GM18526 (cell line): ENCODE data around the gene UBE2H.

Experiments
- POLR2A ChIP-seq: IDR thresholded peaks from 3 replicates; pipeline ENCODE4 v1.6.1; 2011; ENCODE audit not compliant: insufficient read length; ENCODE audit errors: extremely low read depth

UBE2H gene

DNA sequence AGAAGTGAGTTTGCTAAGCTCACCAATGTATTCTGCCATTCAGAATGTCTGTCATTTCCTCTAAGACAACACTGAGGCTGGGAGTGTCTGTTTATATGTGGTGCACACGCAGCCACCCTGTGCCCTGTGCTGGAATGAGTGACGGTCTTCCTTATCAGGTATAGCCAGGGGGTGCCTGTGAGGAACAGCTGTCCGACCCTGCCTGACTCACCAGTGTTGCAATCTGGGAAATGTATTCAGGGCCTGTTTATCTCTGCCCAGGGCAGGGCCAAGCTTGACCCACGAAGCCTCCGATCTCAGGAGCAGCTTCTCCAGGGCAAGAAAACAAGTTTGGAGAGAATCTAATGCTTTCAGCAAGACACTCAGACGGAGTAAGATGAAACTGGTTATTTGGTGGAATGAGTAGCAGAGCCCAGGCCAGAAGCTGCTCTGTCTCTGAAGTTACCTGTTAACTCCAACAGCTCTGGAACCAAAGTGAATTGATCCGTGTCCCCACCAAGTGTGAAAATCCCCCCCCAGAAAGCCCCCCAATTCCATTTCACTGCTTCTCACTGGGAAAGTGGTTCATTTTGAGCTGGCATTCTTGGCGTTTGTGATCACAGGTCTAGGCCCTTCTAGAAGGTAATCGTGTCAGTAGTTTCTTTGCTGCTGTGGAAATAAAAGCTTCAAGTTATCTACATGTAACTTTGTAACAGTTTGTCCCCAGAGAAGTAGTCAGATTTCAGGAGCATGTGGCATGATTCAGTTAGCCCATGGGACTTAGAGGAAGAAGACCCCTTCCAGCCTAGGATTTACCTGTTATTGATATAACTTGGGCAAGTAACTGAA, 6.1 kb upstream of the UBE2H start:
- TF ChIP-seq POLR2A: no peak

DNA sequence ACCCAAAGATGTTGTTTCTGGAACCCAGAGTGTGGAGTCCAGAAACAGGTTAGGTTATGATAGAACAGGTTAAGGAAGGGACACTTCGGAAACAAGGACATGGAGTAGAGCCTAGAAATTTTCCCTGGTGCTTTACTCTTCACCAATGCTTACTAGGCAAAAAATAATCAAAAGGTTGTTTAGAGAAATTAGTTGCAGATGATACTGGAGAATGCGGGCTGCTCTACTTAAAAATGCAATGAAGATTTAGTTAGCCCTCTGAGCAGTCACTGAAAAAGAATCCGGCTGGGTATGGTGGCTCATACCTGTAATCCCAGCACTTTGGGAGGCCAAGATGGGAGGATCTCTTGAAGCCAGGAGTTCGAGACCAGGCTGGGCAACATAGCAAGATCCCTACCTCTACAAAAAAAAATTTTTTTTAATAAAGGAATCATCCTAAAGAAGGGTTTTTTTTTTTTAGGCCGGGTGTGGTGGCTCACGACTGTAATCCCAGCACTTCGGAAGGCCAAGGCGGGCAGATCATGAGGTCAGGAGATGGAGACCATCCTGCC, 3.3 kb upstream of the UBE2H start:
- no peak for TF ChIP-seq POLR2A

DNA sequence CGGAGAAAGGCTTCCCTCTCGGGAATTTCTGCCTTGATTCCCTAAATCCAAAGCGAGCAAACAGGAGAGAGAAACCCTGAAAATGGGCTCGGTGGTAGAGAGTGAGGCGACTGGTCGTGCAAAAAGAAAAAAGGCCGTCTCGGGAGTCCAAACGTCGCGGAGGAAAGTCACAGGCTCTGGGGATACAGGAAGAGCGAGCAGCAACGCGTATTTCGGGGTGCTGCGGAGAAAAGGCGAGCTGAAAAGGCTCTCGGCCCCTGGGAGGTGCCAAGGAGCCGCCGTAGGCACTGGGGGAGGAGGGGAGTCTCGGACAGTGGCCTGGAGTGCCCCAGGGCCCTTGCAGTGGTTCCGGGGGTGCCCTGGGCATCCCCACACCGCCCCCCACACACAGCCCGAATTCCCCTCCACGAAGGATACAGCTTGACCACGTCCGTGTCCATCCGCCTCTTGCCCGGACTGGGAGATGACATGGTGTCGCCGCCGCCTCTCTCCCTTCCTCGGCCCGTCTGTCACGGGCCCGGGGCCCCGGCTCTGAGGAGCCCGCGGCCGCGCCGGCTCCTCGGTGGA, 591 bp downstream of the UBE2H start:
- TF ChIP-seq POLR2A: no peak

DNA sequence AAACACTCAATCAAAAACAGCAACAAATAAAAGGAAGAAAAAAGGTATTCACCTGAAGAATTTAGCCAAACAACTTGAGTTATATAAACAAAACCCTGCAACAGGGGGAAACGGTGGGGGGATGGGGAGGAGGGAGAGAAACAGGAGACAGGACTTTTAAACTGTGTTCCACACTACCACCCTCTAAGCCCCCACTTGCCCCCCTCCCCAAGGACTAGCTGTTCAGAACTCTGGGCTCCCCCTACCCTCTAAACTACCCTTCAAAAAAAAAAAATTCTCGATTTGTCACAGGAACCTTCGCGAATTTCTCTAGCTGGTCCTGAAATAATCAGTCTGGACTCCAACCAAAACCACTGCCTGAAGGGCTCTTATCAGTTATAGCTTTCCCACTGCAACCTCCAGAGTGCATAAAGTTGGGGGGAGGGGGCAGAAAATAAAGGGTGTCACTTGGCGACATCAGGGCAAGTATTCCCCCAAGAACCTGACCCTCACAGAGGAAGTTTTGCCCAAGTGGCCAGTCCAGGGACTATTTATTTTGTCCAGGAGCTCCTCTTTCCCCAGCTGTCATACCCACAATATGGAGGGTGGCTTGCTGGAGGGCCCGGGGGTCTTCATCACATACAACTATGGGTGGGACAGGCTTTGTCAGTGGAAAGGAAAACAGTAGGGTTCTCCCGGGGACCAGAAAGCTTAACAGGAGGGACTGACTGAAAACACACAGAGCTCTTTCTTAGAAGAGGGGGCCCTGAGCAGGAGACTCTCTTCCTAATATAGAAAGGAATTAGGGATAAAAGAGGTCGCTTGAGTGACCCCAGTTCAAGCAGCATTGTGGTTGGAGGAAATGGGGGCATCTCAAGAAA, 1.3 kb downstream of the UBE2H start:
- TF ChIP-seq POLR2A: no peak

DNA sequence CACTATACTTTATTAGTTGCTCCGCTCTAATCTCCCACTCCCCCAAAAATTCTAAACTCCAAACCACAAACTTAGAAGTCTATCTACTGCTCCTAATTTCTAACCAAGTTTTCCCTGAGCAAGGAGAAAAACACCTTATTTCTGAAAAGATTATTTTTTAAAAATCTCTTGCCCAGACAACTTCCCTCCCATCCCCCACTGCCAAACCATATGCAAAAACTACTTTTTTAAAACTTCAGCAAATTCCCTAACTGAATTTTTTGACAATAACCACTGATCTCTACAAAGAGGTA, 1.9 kb downstream of the UBE2H start:
- no peak for TF ChIP-seq POLR2A

GRCh38 chr7:129950191-129950932, 2.4 kb downstream of the UBE2H start:
- peak; percentile 16 for TF ChIP-seq POLR2A

- TF ChIP-seq POLR2A: no peak
These were observed 3.2 kb downstream of the UBE2H start for GRCh38 chr7:129949292-129950133.

DNA sequence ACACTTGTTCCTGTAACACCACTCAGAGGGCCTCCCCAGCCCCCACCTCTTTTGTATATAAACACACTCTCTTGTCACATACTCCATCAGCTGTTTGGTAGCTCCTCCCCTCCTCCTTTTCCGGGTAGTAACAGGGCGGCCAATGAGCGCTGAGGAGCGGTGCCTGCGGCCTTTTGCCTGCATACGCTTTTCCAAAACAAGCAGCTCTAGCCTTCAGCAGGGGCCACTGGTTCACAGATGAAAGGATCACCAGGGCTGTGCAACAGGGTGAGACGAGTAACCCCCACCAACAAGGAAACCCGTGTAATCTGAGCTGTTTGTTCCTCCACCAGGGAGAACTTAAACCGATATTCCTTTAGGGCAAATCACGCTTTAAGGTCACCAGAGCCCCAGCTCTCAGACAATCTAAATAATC, 3.9 kb downstream of the UBE2H start:
- peak; percentile 11 for TF ChIP-seq POLR2A

DNA sequence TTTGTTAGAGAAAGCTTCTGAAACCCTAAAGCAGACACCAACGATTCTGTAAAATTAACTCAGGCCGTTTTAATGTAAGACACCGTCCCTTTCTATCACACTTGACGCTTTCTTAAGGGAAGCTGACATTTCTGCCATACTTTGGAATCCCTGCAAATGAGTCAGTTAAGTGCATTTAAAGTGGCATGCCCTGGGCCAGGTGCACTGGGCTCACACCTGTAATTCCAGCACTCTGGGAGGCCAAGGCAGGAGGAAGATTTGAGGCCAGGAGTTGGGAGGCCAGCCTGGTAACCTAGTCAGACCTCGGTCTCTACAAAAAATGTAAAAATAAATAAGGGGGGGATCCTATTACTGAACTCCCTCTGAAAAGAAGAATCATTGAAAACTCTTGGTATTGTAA, 4.4 kb downstream of the UBE2H start:
- TF ChIP-seq POLR2A: no peak

- no peak for TF ChIP-seq POLR2A
These were observed 5.1 kb downstream of the UBE2H start for GRCh38 chr7:129947701-129948100.

DNA sequence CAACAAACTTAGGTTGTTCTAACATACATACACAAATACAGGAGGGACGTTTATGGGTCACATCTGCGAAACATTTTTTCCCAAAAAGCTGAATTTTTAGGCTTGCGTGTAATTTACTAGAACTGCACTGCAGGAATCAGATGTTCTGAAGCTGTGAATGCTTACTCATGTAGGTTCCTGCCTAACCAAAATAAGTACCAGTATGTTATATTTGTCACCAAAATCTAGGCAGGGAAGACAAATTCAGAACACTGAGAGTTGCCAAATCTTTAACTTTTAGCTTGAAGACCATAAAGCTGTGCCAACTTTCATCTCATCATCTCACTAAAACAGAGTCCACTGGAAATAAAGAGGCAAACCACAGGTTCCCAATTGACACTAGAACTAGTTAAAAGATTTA, 5.7 kb downstream of the UBE2H start:
- TF ChIP-seq POLR2A: no peak

GRCh38 chr7:129946282-129946681, 6.5 kb downstream of the UBE2H start:
- TF ChIP-seq POLR2A: no peak

DNA sequence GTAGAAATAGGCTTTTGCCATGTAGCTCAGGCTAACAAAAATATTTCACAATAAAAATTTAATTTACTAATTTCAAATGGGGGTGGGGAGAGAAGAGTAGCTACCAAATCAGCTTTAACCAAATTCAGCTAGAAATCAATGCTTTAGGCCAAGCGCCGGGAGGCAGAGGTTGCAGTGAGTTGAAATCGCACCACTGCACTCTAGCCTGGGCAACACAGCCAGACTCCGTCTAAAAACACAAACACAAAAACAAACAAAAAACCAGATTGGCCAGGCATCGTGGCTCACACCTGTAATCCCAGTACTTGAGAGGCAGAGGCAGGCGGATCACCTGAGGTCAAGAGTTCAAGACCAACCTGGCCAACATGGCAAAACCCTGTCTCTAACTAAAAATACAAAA, 9.4 kb downstream of the UBE2H start:
- TF ChIP-seq POLR2A: no peak

DNA sequence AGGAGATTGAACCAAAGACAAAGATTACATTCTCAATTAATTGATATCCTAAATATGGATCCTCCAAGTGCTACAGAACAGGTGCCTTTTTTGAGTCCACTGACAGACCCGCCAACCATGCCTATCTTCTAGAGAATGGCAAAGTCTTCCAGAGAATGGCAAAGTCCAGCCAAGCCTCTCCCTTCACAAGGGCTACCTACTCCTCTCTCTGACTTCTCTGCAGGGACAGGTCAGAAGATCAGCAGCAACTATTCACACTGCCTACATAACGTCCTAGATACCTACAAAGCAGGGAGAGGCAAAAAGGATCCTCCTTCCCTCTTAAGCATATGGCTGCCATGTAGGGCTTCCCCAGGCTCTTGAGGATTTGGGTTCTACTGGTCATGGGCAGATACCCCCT, 12.4 kb downstream of the UBE2H start:
- no peak for TF ChIP-seq POLR2A
